ENCODE measurements around the gene ALDH3A1. TPM values are rescaled to one million over a fixed set of nuclear protein-coding genes. Genes with fewer than 3 reads are reported as not detected.

ALDH3A1 gene
- polyA plus RNA-seq, 1 donor from 2014 or later, result 0.10 TPM

- no peak overlapping the region for H3K4me3 ChIP-seq (ENCODE audit: low read length)
- H3K9ac ChIP-seq (ENCODE audit: low read length), result no peak overlapping the region
- no peak overlapping the region for H3K27ac ChIP-seq (ENCODE audit: low read length)
- no peak overlapping the region for H2AFZ ChIP-seq (ENCODE audit: low read depth, low read length)
- H3K36me3 ChIP-seq (ENCODE audit: insufficient read depth, low read length), result no peaks in the 10 kb centered on the region
- H3F3A ChIP-seq (ENCODE audit: insufficient read depth, low read length, poor library complexity, severe bottlenecking), result no peaks in the 10 kb centered on the region
- no peak overlapping the region for H3K4me2 ChIP-seq (ENCODE audit: low read length)
- no peaks in the 10 kb centered on the region for H3K9me2 ChIP-seq (ENCODE audit: insufficient read depth, low read length)
- no peaks in the 10 kb centered on the region for H3K79me2 ChIP-seq (replicated peaks; ENCODE audit: insufficient read depth, low read length)
- TF ChIP-seq CTCF (IDR thresholded peaks at IDR 0.05; ENCODE audit: poor library complexity, severe bottlenecking) (no peak), POLR2AphosphoS5 (IDR thresholded peaks at IDR 0.05) (no peak), MXI1 (conservative IDR thresholded peaks at IDR 0.05; ENCODE audit: poor library complexity, severe bottlenecking) (no peak), RAD21 (conservative IDR thresholded peaks at IDR 0.05) (no peak), TAF1 (IDR thresholded peaks at IDR 0.05; ENCODE audit: low read depth) (no peak)
- no peaks in the 10 kb centered on the region for H3K9me3 ChIP-seq (ENCODE audit: low read length)
- no peaks in the 10 kb centered on the region for H4K20me1 ChIP-seq (ENCODE audit: insufficient read depth)
- no peaks in the 10 kb centered on the region for H3K27me3 ChIP-seq (ENCODE audit: insufficient read depth, low read depth, low read length)
Observed at GRCh38 chr17:19738757-19739156, 9.3 kb downstream of the ALDH3A1 start.

DNA sequence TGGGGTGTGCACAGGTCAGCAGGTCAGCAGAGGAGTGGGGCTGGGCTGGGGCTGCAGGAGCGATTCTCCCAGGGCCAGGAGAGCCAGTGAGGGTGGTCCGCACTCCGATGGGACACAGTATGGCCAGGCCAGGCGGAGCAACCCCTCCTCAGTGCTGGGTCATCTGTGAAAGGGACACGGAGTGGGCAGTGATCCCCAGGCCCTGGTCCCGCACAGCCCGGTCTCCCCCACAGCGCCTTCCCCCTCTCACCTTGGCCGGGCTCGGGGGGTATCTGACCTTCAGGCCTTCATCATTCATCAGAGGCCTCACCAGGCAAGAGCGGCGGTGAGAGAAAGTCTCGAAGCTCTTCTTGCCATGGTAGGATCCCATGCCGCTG lies 10.0 kb downstream of the ALDH3A1 start:
- Histone ChIP-seq H3F3A (ENCODE audit: insufficient read depth, low read length, poor library complexity, severe bottlenecking) (no peaks in the 10 kb centered on the region), H3K9me2 (ENCODE audit: insufficient read depth, low read length) (no peaks in the 10 kb centered on the region), H3K9me3 (ENCODE audit: low read length) (no peaks in the 10 kb centered on the region), H3K27me3 (ENCODE audit: insufficient read depth, low read depth, low read length) (no peaks in the 10 kb centered on the region), H3K27ac (ENCODE audit: low read length) (no peak overlapping the region), H3K9ac (ENCODE audit: low read length) (no peak overlapping the region), H3K36me3 (ENCODE audit: insufficient read depth, low read length) (no peaks in the 10 kb centered on the region), H2AFZ (ENCODE audit: low read depth, low read length) (no peak overlapping the region), H3K79me2 (replicated peaks; ENCODE audit: insufficient read depth, low read length) (no peaks in the 10 kb centered on the region), H4K20me1 (ENCODE audit: insufficient read depth) (no peaks in the 10 kb centered on the region), H3K4me2 (ENCODE audit: low read length) (no peak overlapping the region), H3K4me3 (ENCODE audit: low read length) (no peak overlapping the region)
- TF ChIP-seq EP300 (conservative IDR thresholded peaks at IDR 0.05; ENCODE audit: poor library complexity, severe bottlenecking), result no peak
- no peak for TF ChIP-seq RAD21 (conservative IDR thresholded peaks at IDR 0.05)
- no peak for TF ChIP-seq REST (IDR thresholded peaks at IDR 0.05; ENCODE audit: borderline replicate concordance)
- no peak for TF ChIP-seq CTCF (IDR thresholded peaks at IDR 0.05; ENCODE audit: poor library complexity, severe bottlenecking)
- no peak for TF ChIP-seq POLR2AphosphoS5 (IDR thresholded peaks at IDR 0.05)
- no peak for TF ChIP-seq EZH2 (IDR thresholded peaks at IDR 0.05; ENCODE audit: borderline replicate concordance, insufficient read depth, low read length, poor library complexity, severe bottlenecking)
- TF ChIP-seq SMC3 (conservative IDR thresholded peaks at IDR 0.05; ENCODE audit: poor library complexity), result no peak
- no peak for TF ChIP-seq TAF1 (IDR thresholded peaks at IDR 0.05; ENCODE audit: low read depth)
- no peak for TF ChIP-seq MXI1 (conservative IDR thresholded peaks at IDR 0.05; ENCODE audit: poor library complexity, severe bottlenecking)
